GM19328 (cell line): Measurements from ENCODE around the gene MED27.

Experiments used
- ATAC-seq: cut with Tn5 transposase; IDR thresholded peaks from one replicate; pipeline ENCODE4 v1.9.1; 2021; ENCODE audit warnings: mild to moderate bottlenecking, moderate library complexity; ENCODE audit not compliant: unreplicated experiment

Gene MED27

DNA sequence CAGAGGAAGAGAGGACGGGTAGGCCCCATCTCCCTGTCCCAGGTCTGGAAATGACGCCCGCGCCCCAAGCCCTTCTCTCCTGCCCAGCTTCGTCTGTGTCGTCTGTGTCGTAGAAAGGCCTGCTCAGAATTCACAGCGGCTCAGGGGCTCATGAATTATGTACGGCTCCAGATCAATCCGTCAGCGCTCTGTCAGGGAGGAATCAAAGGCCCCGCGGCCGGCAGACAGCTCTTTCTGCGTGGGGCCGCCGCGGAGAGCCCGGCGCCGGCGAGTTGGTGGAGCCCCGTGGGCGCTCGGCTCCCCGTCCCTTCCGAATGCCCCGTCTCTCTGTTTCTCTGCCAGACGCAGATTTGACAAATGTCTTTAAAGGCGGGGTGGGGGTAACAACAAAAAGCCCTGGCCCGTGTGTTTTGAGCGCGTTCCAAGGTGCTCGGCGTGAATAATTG, 255.9 kb downstream of the MED27 start:
- ATAC-seq: no peak

GRCh38 chr9:131818089-131818488, 261.6 kb downstream of the MED27 start:
- no peak for ATAC-seq

GRCh38 chr9:131817627-131818026, 262.0 kb downstream of the MED27 start:
- ATAC-seq: no peak

DNA sequence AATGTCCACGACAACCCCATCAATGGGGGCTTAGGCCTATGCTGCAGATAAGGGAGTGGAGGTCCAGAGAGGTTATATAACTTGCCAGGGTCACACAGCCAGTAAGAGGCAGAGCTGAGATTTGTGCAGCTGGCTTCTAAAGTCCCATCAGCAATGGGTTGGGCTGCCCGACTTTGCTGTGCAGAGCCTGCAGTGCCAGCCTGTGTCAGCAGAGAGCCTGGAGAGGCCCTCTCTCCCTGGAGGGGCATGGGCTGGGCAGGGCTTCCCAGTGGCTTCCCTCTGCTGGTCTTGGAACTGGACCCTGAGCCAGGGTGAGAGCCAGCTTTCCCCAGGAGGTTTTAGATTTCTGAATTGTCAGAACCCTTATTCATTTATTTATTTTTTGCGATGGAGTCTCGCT, 262.6 kb downstream of the MED27 start:
- ATAC-seq: no peak

GRCh38 chr9:131815970-131816873, 263.4 kb downstream of the MED27 start:
- ATAC-seq: no peak

DNA sequence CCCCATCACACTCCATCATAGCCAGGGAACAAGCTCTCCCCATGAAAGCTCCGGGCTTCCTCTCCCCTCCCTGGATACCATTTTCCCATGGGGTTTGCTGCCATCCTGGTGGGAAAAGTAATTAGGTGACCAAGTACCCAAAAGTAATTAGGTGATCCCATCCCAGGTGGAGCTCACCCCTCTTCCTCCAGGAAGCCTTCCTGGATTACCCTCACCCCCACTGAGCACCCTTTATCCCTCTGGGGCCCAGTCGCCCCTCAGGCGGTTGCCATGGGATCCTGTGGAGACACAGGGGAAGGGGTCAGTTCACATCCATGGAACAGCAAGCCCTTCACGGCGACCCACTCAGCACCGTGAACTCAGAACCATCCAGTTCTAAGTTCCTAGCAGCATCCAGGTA, 265.0 kb downstream of the MED27 start:
- ATAC-seq: no peak

- no peak for ATAC-seq
Measured at GRCh38 chr9:131813116-131813515, 266.6 kb downstream of the MED27 start.

DNA sequence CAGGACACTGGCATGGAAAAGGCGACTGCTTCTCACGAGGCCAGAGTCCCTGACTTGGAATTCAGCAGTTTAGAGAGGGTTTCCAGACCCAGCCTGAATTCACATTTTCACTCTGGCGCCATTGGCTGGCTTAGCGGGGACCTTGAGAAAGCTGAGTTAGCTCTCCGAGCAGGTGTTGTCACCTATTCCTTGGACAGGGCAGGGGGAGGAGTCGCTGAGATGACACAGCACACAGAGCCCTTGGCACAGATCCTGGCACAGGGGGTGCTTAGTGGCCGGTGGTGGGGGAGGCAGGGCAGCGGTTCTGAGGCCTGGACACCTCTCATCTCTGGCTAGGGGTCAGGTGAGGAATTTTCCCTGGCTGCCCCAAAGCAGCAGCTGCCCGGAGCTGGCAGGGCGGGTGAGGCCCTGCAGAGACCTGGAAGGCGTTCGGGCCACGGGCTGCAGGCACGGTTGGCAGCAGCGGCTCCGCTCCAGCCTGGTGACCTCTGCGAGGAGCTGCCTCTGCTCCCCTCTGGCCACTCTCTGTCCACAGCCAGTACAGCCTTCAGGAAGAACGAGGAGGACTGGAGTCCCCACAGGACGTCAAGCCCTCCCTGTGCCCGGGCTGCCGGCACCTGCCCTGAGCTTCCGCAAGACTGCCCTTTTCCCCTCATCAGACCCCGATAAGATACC, 267.4 kb downstream of the MED27 start:
- ATAC-seq: no peak

DNA sequence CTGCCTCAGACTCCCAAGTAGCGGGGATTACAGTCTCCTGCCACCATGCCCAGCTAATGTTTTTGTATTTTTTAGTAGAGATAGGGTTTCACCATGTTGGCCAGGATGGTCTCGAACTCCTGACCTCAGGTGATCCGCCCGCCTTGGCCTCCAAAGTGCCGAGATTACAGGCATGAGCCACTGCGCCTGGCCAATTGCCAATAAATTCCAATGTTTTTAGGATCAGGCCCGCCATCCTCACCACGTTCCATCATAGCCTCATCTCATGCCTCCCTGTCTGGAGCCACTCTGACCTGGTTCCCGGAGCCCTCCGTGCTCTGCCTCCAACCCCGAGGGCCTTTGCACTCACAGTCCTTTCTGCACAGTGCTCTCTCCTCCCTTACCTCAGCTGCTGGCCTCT, 268.3 kb downstream of the MED27 start:
- ATAC-seq: no peak

DNA sequence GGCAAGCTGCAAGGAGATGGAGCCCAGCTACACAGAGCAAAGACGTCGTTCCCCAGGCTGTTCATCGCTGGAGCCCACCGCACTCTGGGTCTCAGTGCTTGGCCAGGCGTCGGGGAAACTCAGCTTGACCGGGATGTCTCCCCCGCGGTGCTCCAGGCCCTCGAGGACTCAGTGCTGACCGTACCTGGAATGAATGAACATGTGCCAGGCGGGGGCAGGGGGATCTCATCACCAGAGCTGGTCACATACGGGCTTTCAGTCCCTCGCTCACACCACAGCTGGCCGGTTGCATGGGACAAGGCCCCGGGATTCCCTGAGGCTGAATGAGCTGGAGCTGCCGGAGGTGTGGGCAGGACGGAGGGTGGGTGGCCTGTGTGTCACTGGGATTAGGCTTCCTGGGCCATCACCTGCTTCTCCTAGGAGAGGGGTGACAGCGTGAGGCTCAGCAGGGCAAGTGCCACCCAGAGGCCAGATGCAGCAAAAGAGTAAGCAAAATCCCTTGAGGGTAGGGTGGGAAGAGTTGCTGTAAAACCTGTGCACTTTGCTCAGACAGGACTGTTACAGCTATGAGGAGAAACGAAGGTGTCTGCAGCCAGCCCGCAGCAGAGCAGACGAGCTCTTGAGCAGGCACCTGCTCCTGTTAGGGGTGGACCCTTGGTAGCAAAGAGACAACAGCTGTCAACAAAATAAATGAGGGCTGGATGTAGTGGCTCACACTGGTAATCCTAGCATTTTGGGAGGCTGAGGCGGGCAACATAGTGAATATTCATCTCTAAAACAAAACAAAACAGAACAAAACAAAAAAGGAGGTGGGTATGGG, 269.1 kb downstream of the MED27 start:
- ATAC-seq: no peak
